ENCODE results near the gene TMEM18. TPM values are rescaled to one million over a fixed set of nuclear protein-coding genes. Genes with fewer than 3 reads are reported as not detected.

The TMEM18 gene
- total RNA-seq, 1 donor from 2014 or later: 34.6 TPM

GRCh38 chr2:682226-682625 is 5.0 kb upstream of the TMEM18 start:
- no peak for ATAC-seq (ENCODE audit: low read depth)
- H3K4me3 Mint-ChIP-seq: no peak overlapping the region
- peaks cover 14% of the 10 kb centered on the region for H3K9me3 Mint-ChIP-seq
- CTCF ChIA-PET: no interaction called here
- peaks cover 22% of the 10 kb centered on the region for H3K4me1 Mint-ChIP-seq
- POLR2A ChIA-PET: no interaction called here
- DNase-seq: no peak
- intact Hi-C loops (cut with micrococcal nuclease): no loop called here
- TF ChIP-seq CTCF (IDR thresholded peaks at IDR 0.05): no peak
- H3K36me3 Mint-ChIP-seq (ENCODE audit: low read depth): peaks cover 20% of the 10 kb centered on the region
- H3K27ac Mint-ChIP-seq: no peak overlapping the region
- H3K27me3 Mint-ChIP-seq: no peaks in the 10 kb centered on the region

GRCh38 chr2:681312-681711 is 4.1 kb upstream of the TMEM18 start:
- no peak for TF ChIP-seq CTCF (IDR thresholded peaks at IDR 0.05)
- Mint-ChIP-seq H3K4me3 (no peak overlapping the region), H3K36me3 (ENCODE audit: low read depth) (peaks cover 26% of the 10 kb centered on the region), H3K27ac (no peak overlapping the region), H3K9me3 (peaks cover 14% of the 10 kb centered on the region), H3K27me3 (no peaks in the 10 kb centered on the region), H3K4me1 (peaks cover 27% of the 10 kb centered on the region)
- intact Hi-C loops (cut with micrococcal nuclease): no loop called here
- no peak for DNase-seq
- ChIA-PET POLR2A (no interaction called here), CTCF (no interaction called here)
- ATAC-seq (ENCODE audit: low read depth): no peak

- Mint-ChIP-seq H3K27me3 (no peaks in the 10 kb centered on the region), H3K27ac (no peak overlapping the region), H3K4me1 (peaks cover 35% of the 10 kb centered on the region), H3K36me3 (ENCODE audit: low read depth) (peaks cover 26% of the 10 kb centered on the region), H3K4me3 (no peak overlapping the region), H3K9me3 (peaks cover 14% of the 10 kb centered on the region)
- ChIA-PET CTCF (no interaction called here), POLR2A (no interaction called here)
- intact Hi-C loops (cut with micrococcal nuclease): no loop called here
- DNase-seq: no peak
- no peak for TF ChIP-seq CTCF (IDR thresholded peaks at IDR 0.05)
- no peak for ATAC-seq (ENCODE audit: low read depth)
Observed at GRCh38 chr2:680496-680895, 3.3 kb upstream of the TMEM18 start.

GRCh38 chr2:678964-679363 is 1.8 kb upstream of the TMEM18 start:
- CTCF ChIA-PET: no interaction called here
- POLR2A ChIA-PET: interaction anchor here (1.5 to 2.6 kb wide), 2 partner anchors 11 to 17 kb away, joined by 9 to 11 read pairs; no protein-coding TSS in a partner anchor

GRCh38 chr2:677959-678550 is 849 bp upstream of the TMEM18 start:
- no peak for ATAC-seq (ENCODE audit: low read depth)

More at GRCh38 chr2:678964-679363, 1.8 kb upstream of the TMEM18 start:
- no peak for ATAC-seq (ENCODE audit: low read depth)
- intact Hi-C loops (cut with micrococcal nuclease): loop anchor here (5.0 kb wide), 1 partner anchor 1933 kb away; no protein-coding TSS in a partner anchor
- peak overlapping the region; percentile 25 for H3K27ac Mint-ChIP-seq
- H3K4me3 Mint-ChIP-seq: peak overlapping the region; percentile 55
- no peaks in the 10 kb centered on the region for H3K27me3 Mint-ChIP-seq
- no peak for DNase-seq
- TF ChIP-seq CTCF (IDR thresholded peaks at IDR 0.05): no peak
- peaks cover 31% of the 10 kb centered on the region for H3K36me3 Mint-ChIP-seq (ENCODE audit: low read depth)
- H3K4me1 Mint-ChIP-seq: peaks cover 46% of the 10 kb centered on the region
- peaks cover 4% of the 10 kb centered on the region for H3K9me3 Mint-ChIP-seq

More at GRCh38 chr2:677959-678550, 849 bp upstream of the TMEM18 start:
- peak overlapping the region; percentile 91 for H3K4me3 Mint-ChIP-seq
- H3K9me3 Mint-ChIP-seq: no peaks in the 10 kb centered on the region
- CTCF ChIA-PET: no interaction called here
- peaks cover 54% of the 10 kb centered on the region for H3K4me1 Mint-ChIP-seq
- DNase-seq: no peak
- intact Hi-C loops (cut with micrococcal nuclease): loop anchor here (1.0 to 5.0 kb wide), 6 partner anchors 18 to 1934 kb away; partner anchors contain the start of genes ACP1 and SH3YL1
- TF ChIP-seq CTCF (IDR thresholded peaks at IDR 0.05): no peak
- H3K27ac Mint-ChIP-seq: peak overlapping the region; percentile 96
- POLR2A ChIA-PET: interaction anchor here (0.7 to 2.6 kb wide), 4 partner anchors 12 to 147 kb away, joined by 4 to 11 read pairs (median 8); no protein-coding TSS in a partner anchor
- H3K27me3 Mint-ChIP-seq: no peaks in the 10 kb centered on the region
- H3K36me3 Mint-ChIP-seq (ENCODE audit: low read depth): peaks cover 32% of the 10 kb centered on the region
